K562 (cell line): ENCODE results near the gene MTOR. TPM values are rescaled to one million over a fixed set of nuclear protein-coding genes. Genes with fewer than 3 reads are reported as not detected.

Experiments
- KAT8 ChIP-seq: fragments of 450-650 bp; IDR thresholded peaks from 2 replicates; pipeline ENCODE4 v1.6.1; 2016; ENCODE audit warnings: low read depth, mild to moderate bottlenecking
- MCM3 ChIP-seq: fragments of 450-650 bp; IDR thresholded peaks from 2 replicates; pipeline ENCODE4 v1.6.1; 2016
- NR2C1 ChIP-seq, 2 experiments: fragments of 450-650 bp; IDR thresholded peaks; 2 replicates each; pipeline ENCODE4 v1.6.1; 2017; ENCODE audit warnings: mild to moderate bottlenecking in 2 of 2, antibody characterized with exemption in 1 of 2, inconsistent platforms in 1 of 2, missing compliant biosample characterization in 1 of 2, missing genetic modification characterization in 1 of 2
- TRIM24 ChIP-seq, 2 experiments: fragments of 450-650 bp; IDR thresholded peaks; 2 replicates each; pipeline ENCODE4 v1.6.1; 2016
- polyA plus RNA-seq, 8 experiments: library from polyadenylated mRNA; depleted of rRNA in 4 of 8; stranded (reverse) in 5 of 8; unstranded in 3 of 8; fragments of >200 nt; fragmentation: Nextera tagmentation in 2 of 8; fragmentation: Illumina TruSeq in 1 of 8; extraction: Ambion mirVana in 2 of 8; extraction: Trizol in 1 of 8; gene quantifications; 2 replicates each; pipeline versions ENCODE4 v1.2.1 to v1.2.3, GENCODE V29; 2011 to 2014; ENCODE audit warnings: inconsistent platforms in 1 of 8, missing spikeins in 1 of 8
- total RNA-seq, 7 experiments: library from RNA; depleted of rRNA in 6 of 7; stranded (reverse); fragments of >200 nt in 6 of 7; fragmentation: Illumina TruSeq in 2 of 7; extraction: Trizol in 2 of 7; gene quantifications; 2 replicates each; pipeline versions ENCODE4 v1.2.1 to v1.2.3, GENCODE V29; 2011 to 2021; ENCODE audit warnings: low replicate concordance in 1 of 7
- TF ChIP-seq, protein P1 (sequence below): sonication (generic); formaldehyde crosslinking; IDR thresholded peaks from 2 replicates; pipeline ENCODE4 v1.8.0; 2022; ENCODE audit warnings: mild to moderate bottlenecking, missing genetic modification reagents
- TF ChIP-seq, protein P2 (sequence below): fragments of 250-450 bp; sonication (Bioruptor Pico); IDR thresholded peaks from 2 replicates; pipeline ENCODE4 v1.8.0; 2022; ENCODE audit warnings: inconsistent platforms

Gene MTOR
- total and polyA plus RNA-seq, 9 of the 15 experiments (the other 6 are each of a cell fraction or from before 2014, with no cell fraction given), result 11.4 to 71.4 (median 52.2) TPM

DNA sequence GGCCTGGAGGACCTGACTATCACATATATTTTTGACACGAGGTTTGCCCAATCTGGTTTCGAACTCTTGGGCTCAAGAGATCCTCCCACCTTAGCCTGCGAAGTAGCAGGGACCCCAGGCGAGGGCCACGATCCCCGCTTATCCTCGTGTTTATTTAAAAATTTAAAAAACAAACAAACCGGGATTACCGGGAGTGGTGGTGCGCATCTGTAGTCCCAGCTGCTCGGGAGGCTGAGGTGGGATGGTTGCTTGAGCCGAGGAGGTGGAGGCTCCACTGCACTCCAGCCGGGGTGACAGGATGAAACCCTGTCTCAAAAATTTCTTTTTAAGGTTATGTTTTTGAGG, 162.2 kb downstream of the MTOR start (continued):
- TF ChIP-seq, protein P1, sequence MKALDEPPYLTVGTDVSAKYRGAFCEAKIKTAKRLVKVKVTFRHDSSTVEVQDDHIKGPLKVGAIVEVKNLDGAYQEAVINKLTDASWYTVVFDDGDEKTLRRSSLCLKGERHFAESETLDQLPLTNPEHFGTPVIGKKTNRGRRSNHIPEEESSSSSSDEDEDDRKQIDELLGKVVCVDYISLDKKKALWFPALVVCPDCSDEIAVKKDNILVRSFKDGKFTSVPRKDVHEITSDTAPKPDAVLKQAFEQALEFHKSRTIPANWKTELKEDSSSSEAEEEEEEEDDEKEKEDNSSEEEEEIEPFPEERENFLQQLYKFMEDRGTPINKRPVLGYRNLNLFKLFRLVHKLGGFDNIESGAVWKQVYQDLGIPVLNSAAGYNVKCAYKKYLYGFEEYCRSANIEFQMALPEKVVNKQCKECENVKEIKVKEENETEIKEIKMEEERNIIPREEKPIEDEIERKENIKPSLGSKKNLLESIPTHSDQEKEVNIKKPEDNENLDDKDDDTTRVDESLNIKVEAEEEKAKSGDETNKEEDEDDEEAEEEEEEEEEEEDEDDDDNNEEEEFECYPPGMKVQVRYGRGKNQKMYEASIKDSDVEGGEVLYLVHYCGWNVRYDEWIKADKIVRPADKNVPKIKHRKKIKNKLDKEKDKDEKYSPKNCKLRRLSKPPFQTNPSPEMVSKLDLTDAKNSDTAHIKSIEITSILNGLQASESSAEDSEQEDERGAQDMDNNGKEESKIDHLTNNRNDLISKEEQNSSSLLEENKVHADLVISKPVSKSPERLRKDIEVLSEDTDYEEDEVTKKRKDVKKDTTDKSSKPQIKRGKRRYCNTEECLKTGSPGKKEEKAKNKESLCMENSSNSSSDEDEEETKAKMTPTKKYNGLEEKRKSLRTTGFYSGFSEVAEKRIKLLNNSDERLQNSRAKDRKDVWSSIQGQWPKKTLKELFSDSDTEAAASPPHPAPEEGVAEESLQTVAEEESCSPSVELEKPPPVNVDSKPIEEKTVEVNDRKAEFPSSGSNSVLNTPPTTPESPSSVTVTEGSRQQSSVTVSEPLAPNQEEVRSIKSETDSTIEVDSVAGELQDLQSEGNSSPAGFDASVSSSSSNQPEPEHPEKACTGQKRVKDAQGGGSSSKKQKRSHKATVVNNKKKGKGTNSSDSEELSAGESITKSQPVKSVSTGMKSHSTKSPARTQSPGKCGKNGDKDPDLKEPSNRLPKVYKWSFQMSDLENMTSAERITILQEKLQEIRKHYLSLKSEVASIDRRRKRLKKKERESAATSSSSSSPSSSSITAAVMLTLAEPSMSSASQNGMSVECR (CRISPR knock-in tag), result no peak
- TF ChIP-seq MCM3 (no peak), KAT8 (no peak), NR2C1 (IDR thresholded peaks at IDR 0.05) (no peak), NR2C1 (tag; IDR thresholded peaks at IDR 0.05) (no peak), TRIM24 (IDR thresholded peaks at IDR 0.05) (no peak)
- TF ChIP-seq, protein P2, sequence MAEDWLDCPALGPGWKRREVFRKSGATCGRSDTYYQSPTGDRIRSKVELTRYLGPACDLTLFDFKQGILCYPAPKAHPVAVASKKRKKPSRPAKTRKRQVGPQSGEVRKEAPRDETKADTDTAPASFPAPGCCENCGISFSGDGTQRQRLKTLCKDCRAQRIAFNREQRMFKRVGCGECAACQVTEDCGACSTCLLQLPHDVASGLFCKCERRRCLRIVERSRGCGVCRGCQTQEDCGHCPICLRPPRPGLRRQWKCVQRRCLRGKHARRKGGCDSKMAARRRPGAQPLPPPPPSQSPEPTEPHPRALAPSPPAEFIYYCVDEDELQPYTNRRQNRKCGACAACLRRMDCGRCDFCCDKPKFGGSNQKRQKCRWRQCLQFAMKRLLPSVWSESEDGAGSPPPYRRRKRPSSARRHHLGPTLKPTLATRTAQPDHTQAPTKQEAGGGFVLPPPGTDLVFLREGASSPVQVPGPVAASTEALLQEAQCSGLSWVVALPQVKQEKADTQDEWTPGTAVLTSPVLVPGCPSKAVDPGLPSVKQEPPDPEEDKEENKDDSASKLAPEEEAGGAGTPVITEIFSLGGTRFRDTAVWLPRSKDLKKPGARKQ, result peak; percentile 79; the same call in 1 of the 2 replicates
